K562 (cell line): ENCODE data around the gene RAB7A. TPM values are rescaled to one million over a fixed set of nuclear protein-coding genes. Genes with fewer than 3 reads are reported as not detected.

Source experiments
- ATAC-seq: fragments of 200-7000 bp; cut with Tn5 transposase; 3 replicates; pipeline ENCODE4 v1.9.1; 2020; ENCODE audit warnings: moderate library complexity
- BruUV-seq: library from RNA; stranded (reverse); fragments of 400-500 nt; replicated peaks from 2 replicates; lab custom pipeline; 2021; lab: Mats Ljungman, UMichigan
- CTCF ChIA-PET: fragments of 300-600 bp; formaldehyde crosslinking; extraction: SDS; loops from one replicate; lab custom pipeline; 2021; ENCODE audit warnings: low intra/inter-chr PET ratio; lab: Yijun Ruan, JAX
- POLR2A ChIA-PET: fragments of 300-600, 350-650 bp; sonication (Branson Sonifier 250); formaldehyde crosslinking; extraction: SDS; loops from one replicate; lab custom pipeline; 2021; ENCODE audit warnings: antibody characterized with exemption, inconsistent platforms; lab: Yijun Ruan, JAX
- DNase-seq, 4 experiments: peaks; one replicate each; pipeline versions ENCODE4 v3.0.0 to v3.0.0-alpha.2; 2011 to 2018; ENCODE audit warnings: low spot score in 3 of 4, mixed read lengths in 3 of 4; ENCODE audit errors: extremely low read depth in 1 of 4
- FAIRE-seq: peaks from 2 replicates; lab custom pipeline; 2011; peaks lifted over from hg19 to GRCh38; lab: Jason Lieb, UNC
- H2AFZ ChIP-seq: 2 replicates; pipeline ENCODE4 v1.6.0; 2011; ENCODE audit warnings: low read depth, low read length, control low read depth, inconsistent platforms
- H3K27ac ChIP-seq: fragments of 200-600 bp; 3 replicates; pipeline ENCODE4 v1.8.0; 2011; ENCODE audit warnings: low read depth, mild to moderate bottlenecking, control low read depth, inconsistent platforms, low read length, moderate library complexity, mixed read lengths; ENCODE audit errors: extremely low read depth
- H3K27me3 ChIP-seq, 2 experiments: fragments of 300-600 bp in 1 of 2; 2 replicates in 1 of 2; 3 replicates in 1 of 2; pipeline versions ENCODE4 v1.6.0 to v1.8.0; 2011; ENCODE audit warnings: inconsistent platforms in 2 of 2, low read length in 2 of 2, mild to moderate bottlenecking in 1 of 2, mixed read lengths in 1 of 2, moderate library complexity in 1 of 2; ENCODE audit not compliant: control insufficient read depth in 2 of 2, insufficient read depth in 2 of 2
- H3K36me3 ChIP-seq: fragments of 300-600 bp; 3 replicates; pipeline ENCODE4 v1.8.0; 2011; ENCODE audit warnings: mild to moderate bottlenecking, low read length, inconsistent platforms; ENCODE audit not compliant: control insufficient read depth, insufficient read depth
- H3K4me1 ChIP-seq, 2 experiments: fragments of 200-600 bp in 1 of 2; replicated peaks in 1 of 2; 2 replicates in 1 of 2; 3 replicates in 1 of 2; pipeline versions ENCODE4 v1.5.1 to v1.8.0; 2011; ENCODE audit warnings: inconsistent platforms in 2 of 2, low read length in 2 of 2, mild to moderate bottlenecking in 1 of 2, mixed read lengths in 1 of 2, moderate library complexity in 1 of 2; ENCODE audit not compliant: control insufficient read depth in 2 of 2, insufficient read depth in 2 of 2
- H3K4me2 ChIP-seq: 2 replicates; pipeline ENCODE4 v1.6.1; 2011; ENCODE audit warnings: low read length, control low read depth, inconsistent platforms, mixed read lengths; ENCODE audit not compliant: insufficient read depth
- H3K4me3 ChIP-seq: fragments of 200-600 bp; sonication (generic), shearing (Covaris generic); 2 replicates; pipeline ENCODE4 v1.5.1; 2016; ENCODE audit warnings: control low read depth, inconsistent platforms
- H3K79me2 ChIP-seq: fragments of 200-600 bp; 3 replicates; pipeline ENCODE4 v1.8.0; 2011; ENCODE audit warnings: low read length, inconsistent platforms; ENCODE audit not compliant: control insufficient read depth, insufficient read depth
- H3K9ac ChIP-seq, 2 experiments: 2 replicates each; pipeline versions ENCODE4 v1.6.0 to v1.6.1; 2011; ENCODE audit warnings: low read depth in 2 of 2, low read length in 2 of 2, control low read depth in 1 of 2, inconsistent platforms in 1 of 2, mild to moderate bottlenecking in 1 of 2, mixed read lengths in 1 of 2; ENCODE audit not compliant: insufficient read depth in 1 of 2
- H3K9me1 ChIP-seq: one replicate; pipeline ENCODE4 v1.6.0; 2011; ENCODE audit warnings: inconsistent platforms, mild to moderate bottlenecking, low read length, moderate library complexity; ENCODE audit not compliant: control insufficient read depth, insufficient read depth
- H3K9me3 ChIP-seq: replicated peaks from 2 replicates; pipeline ENCODE4 v1.5.1; 2011; ENCODE audit warnings: low read depth, low read length, inconsistent platforms; ENCODE audit not compliant: control insufficient read depth, insufficient read depth
- H4K20me1 ChIP-seq: replicated peaks from 2 replicates; pipeline ENCODE4 v1.6.1; 2011; ENCODE audit warnings: low read length, inconsistent platforms, mixed read lengths; ENCODE audit not compliant: control insufficient read depth, insufficient read depth
- BHLHE40 ChIP-seq: IDR thresholded peaks from 2 replicates; pipeline ENCODE4 v1.6.1; 2011; ENCODE audit warnings: low read length, improper control_type of control experiment
- CEBPZ ChIP-seq: fragments of 150-350 bp; IDR thresholded peaks from 2 replicates; pipeline ENCODE4 v1.6.1; 2014; ENCODE audit warnings: low read depth, mild to moderate bottlenecking, low read length, borderline replicate concordance
- DNMT1 ChIP-seq: fragments of 450-650 bp; IDR thresholded peaks from 2 replicates; pipeline ENCODE4 v1.6.1; 2016; ENCODE audit warnings: antibody characterized with exemption, mild to moderate bottlenecking
- ESRRA ChIP-seq: fragments of 450-650 bp; IDR thresholded peaks from 2 replicates; pipeline ENCODE4 v1.6.1; 2014; ENCODE audit warnings: low read depth, mild to moderate bottlenecking, moderate library complexity, borderline replicate concordance
- NFE2L1 ChIP-seq: fragments of 450-650 bp; IDR thresholded peaks from 2 replicates; pipeline ENCODE4 v1.6.1; 2016; ENCODE audit warnings: missing genetic modification characterization, low read depth, mild to moderate bottlenecking, missing compliant biosample characterization, moderate library complexity, borderline replicate concordance
- POLR3A ChIP-seq: IDR thresholded peaks from 2 replicates; pipeline ENCODE4 v1.6.1; 2011; ENCODE audit warnings: borderline replicate concordance, mild to moderate bottlenecking, moderate library complexity; ENCODE audit not compliant: insufficient read length, insufficient read depth; ENCODE audit errors: extremely low read depth
- STAT5A ChIP-seq: IDR thresholded peaks from 2 replicates; pipeline ENCODE4 v1.6.1; 2012; ENCODE audit warnings: low read length, inconsistent platforms, borderline replicate concordance
- TAF7 ChIP-seq: fragments of 450-650 bp; IDR thresholded peaks from 2 replicates; pipeline ENCODE4 v1.6.1; 2016; ENCODE audit warnings: missing genetic modification characterization, missing compliant biosample characterization
- TGIF2 ChIP-seq: sonication (generic); formaldehyde crosslinking; IDR thresholded peaks from 2 replicates; pipeline ENCODE4 v1.8.1; 2022; ENCODE audit warnings: mild to moderate bottlenecking, missing genetic modification reagents, moderate library complexity
- ZBTB7A ChIP-seq: IDR thresholded peaks from 2 replicates; pipeline ENCODE4 v1.6.1; 2011; ENCODE audit warnings: low read depth, mild to moderate bottlenecking, low read length, moderate library complexity, borderline replicate concordance; ENCODE audit not compliant: control insufficient read depth
- in situ Hi-C: fragments of 300-500 bp; cut with MboI; formaldehyde crosslinking; loops from 4 replicates; pipeline ENCODE4 v1.15.0; 2018; ENCODE audit warnings: inconsistent platforms, mixed read lengths
- intact Hi-C: fragments of 100-400 bp; cut with micrococcal nuclease; formaldehyde crosslinking; loops from 2 replicates; pipeline ENCODE4 v1.14.2; 2022
- polyA plus RNA-seq, 8 experiments: library from polyadenylated mRNA; depleted of rRNA in 4 of 8; stranded (reverse) in 5 of 8; unstranded in 3 of 8; fragments of >200 nt; fragmentation: Nextera tagmentation in 2 of 8; fragmentation: Illumina TruSeq in 1 of 8; extraction: Ambion mirVana in 2 of 8; extraction: Trizol in 1 of 8; gene quantifications; 2 replicates each; pipeline versions ENCODE4 v1.2.1 to v1.2.3, GENCODE V29; 2011 to 2014; ENCODE audit warnings: inconsistent platforms in 1 of 8, missing spikeins in 1 of 8
- total RNA-seq, 7 experiments: library from RNA; depleted of rRNA in 6 of 7; stranded (reverse); fragments of >200 nt in 6 of 7; fragmentation: Illumina TruSeq in 2 of 7; extraction: Trizol in 2 of 7; gene quantifications; 2 replicates each; pipeline versions ENCODE4 v1.2.1 to v1.2.3, GENCODE V29; 2011 to 2021; ENCODE audit warnings: low replicate concordance in 1 of 7
- TF ChIP-seq, protein P1 (sequence below): sonication (generic); formaldehyde crosslinking; IDR thresholded peaks from 2 replicates; pipeline ENCODE4 v1.8.0; 2022; ENCODE audit warnings: mild to moderate bottlenecking, missing genetic modification reagents
- TF ChIP-seq, protein P2 (sequence below): sonication (generic); formaldehyde crosslinking; IDR thresholded peaks from 2 replicates; pipeline ENCODE4 v1.8.1; 2023; ENCODE audit warnings: mild to moderate bottlenecking, missing genetic modification reagents, moderate library complexity
- TF ChIP-seq, protein P3 (sequence below): fragments of 450-650 bp; IDR thresholded peaks from 2 replicates; pipeline ENCODE4 v1.6.1; 2016; ENCODE audit warnings: borderline replicate concordance

The RAB7A gene
- total and polyA plus RNA-seq, 9 of the 15 experiments (the other 6 are each of a cell fraction or from before 2014, with no cell fraction given) = 30.9 to 204 (median 72.8) TPM

GRCh38 chr3:128760881-128761280, 34.9 kb downstream of the RAB7A start (continued):
- TF ChIP-seq CEBPZ = no peak
- no peak for TF ChIP-seq ZBTB7A
- TF ChIP-seq NFE2L1 (tag) = no peak
- no peak for TF ChIP-seq STAT5A
- TF ChIP-seq, protein P1, sequence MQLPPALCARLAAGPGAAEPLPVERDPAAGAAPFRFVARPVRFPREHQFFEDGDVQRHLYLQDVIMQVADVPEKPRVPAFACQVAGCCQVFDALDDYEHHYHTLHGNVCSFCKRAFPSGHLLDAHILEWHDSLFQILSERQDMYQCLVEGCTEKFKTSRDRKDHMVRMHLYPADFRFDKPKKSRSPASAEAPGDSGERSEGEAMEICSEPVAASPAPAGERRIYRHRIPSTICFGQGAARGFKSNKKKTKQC = no peak

DNA sequence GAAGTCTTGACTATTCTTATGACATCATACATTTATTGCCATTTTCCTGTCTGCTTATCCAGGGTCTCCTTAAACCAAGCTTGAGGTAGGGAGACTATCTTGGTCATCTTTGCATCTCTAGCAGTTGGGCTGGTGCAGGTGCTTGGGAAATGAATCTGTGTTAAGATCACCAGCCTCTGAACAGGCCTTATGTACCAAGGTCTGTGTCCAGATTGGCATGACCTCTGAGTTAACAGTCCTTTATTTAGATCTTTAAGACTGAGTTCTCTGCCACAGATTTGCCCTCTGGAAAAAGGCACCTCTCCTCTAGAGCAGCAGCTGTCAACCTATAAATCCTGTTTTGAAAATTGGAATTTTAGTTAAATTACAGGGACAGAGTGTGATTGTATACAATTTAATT, 35.4 kb downstream of the RAB7A start:
- 0 out of 2 replicates have a peak, but pooled peaks cover 11% of the 10 kb centered on the region for H4K20me1 ChIP-seq
- no peak overlapping the region for H3K4me3 ChIP-seq
- no peak overlapping the region for H3K9ac ChIP-seq
- ChIA-PET CTCF (no interaction called here), POLR2A (interaction anchor here (1.1 kb wide), 1 partner anchor 24 kb away, joined by 3 read pairs; no protein-coding TSS in a partner anchor)
- in situ Hi-C loops (no loop called here), intact Hi-C loops (no loop called here)
- DNase-seq = no peak
- no peak for FAIRE-seq
- H3K27ac ChIP-seq = no peak overlapping the region
- ATAC-seq = no peak
- H3K9me1 ChIP-seq = peaks cover 3% of the 10 kb centered on the region
- no peak overlapping the region for H2AFZ ChIP-seq
- H3K36me3 ChIP-seq = peaks cover 13% of the 10 kb centered on the region; the same call in 2 of the 3 replicates
- H3K79me2 ChIP-seq = peaks cover 88% of the 10 kb centered on the region
- H3K4me2 ChIP-seq = no peak overlapping the region
- no peaks in the 10 kb centered on the region for H3K9me3 ChIP-seq
- TF ChIP-seq TAF7 (tag) (no peak), BHLHE40 (no peak), TGIF2 (CRISPR knock-in tag) (no peak), ESRRA (no peak), POLR3A (no peak), DNMT1 (no peak)
- TF ChIP-seq, protein P2, sequence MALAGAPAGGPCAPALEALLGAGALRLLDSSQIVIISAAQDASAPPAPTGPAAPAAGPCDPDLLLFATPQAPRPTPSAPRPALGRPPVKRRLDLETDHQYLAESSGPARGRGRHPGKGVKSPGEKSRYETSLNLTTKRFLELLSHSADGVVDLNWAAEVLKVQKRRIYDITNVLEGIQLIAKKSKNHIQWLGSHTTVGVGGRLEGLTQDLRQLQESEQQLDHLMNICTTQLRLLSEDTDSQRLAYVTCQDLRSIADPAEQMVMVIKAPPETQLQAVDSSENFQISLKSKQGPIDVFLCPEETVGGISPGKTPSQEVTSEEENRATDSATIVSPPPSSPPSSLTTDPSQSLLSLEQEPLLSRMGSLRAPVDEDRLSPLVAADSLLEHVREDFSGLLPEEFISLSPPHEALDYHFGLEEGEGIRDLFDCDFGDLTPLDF (CRISPR knock-in tag) = no peak
- TF ChIP-seq, protein P3, sequence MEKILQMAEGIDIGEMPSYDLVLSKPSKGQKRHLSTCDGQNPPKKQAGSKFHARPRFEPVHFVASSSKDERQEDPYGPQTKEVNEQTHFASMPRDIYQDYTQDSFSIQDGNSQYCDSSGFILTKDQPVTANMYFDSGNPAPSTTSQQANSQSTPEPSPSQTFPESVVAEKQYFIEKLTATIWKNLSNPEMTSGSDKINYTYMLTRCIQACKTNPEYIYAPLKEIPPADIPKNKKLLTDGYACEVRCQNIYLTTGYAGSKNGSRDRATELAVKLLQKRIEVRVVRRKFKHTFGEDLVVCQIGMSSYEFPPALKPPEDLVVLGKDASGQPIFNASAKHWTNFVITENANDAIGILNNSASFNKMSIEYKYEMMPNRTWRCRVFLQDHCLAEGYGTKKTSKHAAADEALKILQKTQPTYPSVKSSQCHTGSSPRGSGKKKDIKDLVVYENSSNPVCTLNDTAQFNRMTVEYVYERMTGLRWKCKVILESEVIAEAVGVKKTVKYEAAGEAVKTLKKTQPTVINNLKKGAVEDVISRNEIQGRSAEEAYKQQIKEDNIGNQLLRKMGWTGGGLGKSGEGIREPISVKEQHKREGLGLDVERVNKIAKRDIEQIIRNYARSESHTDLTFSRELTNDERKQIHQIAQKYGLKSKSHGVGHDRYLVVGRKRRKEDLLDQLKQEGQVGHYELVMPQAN = no peak
- H3K4me1 ChIP-seq = peaks cover 6 to 11% of the 10 kb centered on the region in 2 experiments; a peak in 3 of 5 replicates
- no peaks in the 10 kb centered on the region for H3K27me3 ChIP-seq
- BruUV-seq = no TSS peak
